ENCODE measurements around the gene RAD51B. TPM values are rescaled to one million over a fixed set of nuclear protein-coding genes. Genes with fewer than 3 reads are reported as not detected.

Gene RAD51B
- total RNA-seq, 2 donors from 2014 or later: 22.8 to 33.8 TPM

GRCh38 chr14:68638141-68638999 is 818.8 kb downstream of the RAD51B start:
- TF ChIP-seq CTCF (conservative IDR thresholded peaks at IDR 0.05): no peak
- no peaks in the 10 kb centered on the region for H3K27me3 ChIP-seq (ENCODE audit: control insufficient read depth, insufficient read depth, low read length, poor library complexity, severe bottlenecking)
- H3K9me3 ChIP-seq (ENCODE audit: control insufficient read depth, low read length): peaks cover 23% of the 10 kb centered on the region
- H3K4me3 Mint-ChIP-seq: no peak overlapping the region
- no peak overlapping the region for H3K9ac ChIP-seq (ENCODE audit: extremely low read depth, low read length, poor library complexity, severe bottlenecking)
- peaks cover 15% of the 10 kb centered on the region for H3K9me3 Mint-ChIP-seq
- H3K4me1 ChIP-seq (ENCODE audit: control insufficient read depth, insufficient read depth, low read length): no peaks in the 10 kb centered on the region
- DNase-seq: peak; percentile 33
- peaks cover 12% of the 10 kb centered on the region for H3K4me1 Mint-ChIP-seq
- H3K36me3 ChIP-seq (ENCODE audit: control insufficient read depth, insufficient read depth, low read length): no peaks in the 10 kb centered on the region
- H3K27me3 Mint-ChIP-seq (ENCODE audit: insufficient read depth): no peaks in the 10 kb centered on the region
- WGBS, 2 experiments (ENCODE audit: insufficient coverage in 1 of 2, insufficient read length in 1 of 2): 94 to 95% methylated on average over 10 to 12 of the region's 12 CpGs
- H3K4me3 ChIP-seq (ENCODE audit: low read length): no peak overlapping the region
- no peak overlapping the region for H3K27ac ChIP-seq (ENCODE audit: low read depth, low read length)
- H3K27ac Mint-ChIP-seq: no peak overlapping the region
- no peaks in the 10 kb centered on the region for H3K36me3 Mint-ChIP-seq (ENCODE audit: low read depth)

GRCh38 chr14:68639000-68639757 is 819.6 kb downstream of the RAD51B start:
- Mint-ChIP-seq H3K27me3 (ENCODE audit: insufficient read depth) (no peaks in the 10 kb centered on the region), H3K4me3 (no peak overlapping the region), H3K36me3 (ENCODE audit: low read depth) (no peaks in the 10 kb centered on the region), H3K4me1 (peaks cover 10% of the 10 kb centered on the region), H3K9me3 (peaks cover 15% of the 10 kb centered on the region), H3K27ac (no peak overlapping the region)
- no peak for TF ChIP-seq CTCF (conservative IDR thresholded peaks at IDR 0.05)
- H3K36me3 ChIP-seq (ENCODE audit: control insufficient read depth, insufficient read depth, low read length): no peaks in the 10 kb centered on the region
- no peak overlapping the region for H3K9ac ChIP-seq (ENCODE audit: extremely low read depth, low read length, poor library complexity, severe bottlenecking)
- no peak overlapping the region for H3K4me3 ChIP-seq (ENCODE audit: low read length)
- no peaks in the 10 kb centered on the region for H3K4me1 ChIP-seq (ENCODE audit: control insufficient read depth, insufficient read depth, low read length)
- H3K27ac ChIP-seq (ENCODE audit: low read depth, low read length): no peak overlapping the region
- peak; percentile 32 for DNase-seq
- peaks cover 28% of the 10 kb centered on the region for H3K9me3 ChIP-seq (ENCODE audit: control insufficient read depth, low read length)
- no peaks in the 10 kb centered on the region for H3K27me3 ChIP-seq (ENCODE audit: control insufficient read depth, insufficient read depth, low read length, poor library complexity, severe bottlenecking)
- WGBS, 2 experiments (ENCODE audit: insufficient coverage in 1 of 2, insufficient read length in 1 of 2): 93 to 96% methylated on average over 6 of the region's 6 CpGs

GRCh38 chr14:68639758-68640574 is 820.4 kb downstream of the RAD51B start:
- Histone ChIP-seq H3K9ac (ENCODE audit: extremely low read depth, low read length, poor library complexity, severe bottlenecking) (no peak overlapping the region), H3K4me1 (ENCODE audit: control insufficient read depth, insufficient read depth, low read length) (no peaks in the 10 kb centered on the region), H3K36me3 (ENCODE audit: control insufficient read depth, insufficient read depth, low read length) (no peaks in the 10 kb centered on the region), H3K27ac (ENCODE audit: low read depth, low read length) (no peak overlapping the region), H3K27me3 (ENCODE audit: control insufficient read depth, insufficient read depth, low read length, poor library complexity, severe bottlenecking) (no peaks in the 10 kb centered on the region), H3K9me3 (ENCODE audit: control insufficient read depth, low read length) (peaks cover 28% of the 10 kb centered on the region), H3K4me3 (ENCODE audit: low read length) (no peak overlapping the region)
- peaks cover 15% of the 10 kb centered on the region for H3K9me3 Mint-ChIP-seq
- H3K4me3 Mint-ChIP-seq: no peak overlapping the region
- no peaks in the 10 kb centered on the region for H3K36me3 Mint-ChIP-seq (ENCODE audit: low read depth)
- DNase-seq: peak; percentile 10
- no peak overlapping the region for H3K27ac Mint-ChIP-seq
- 92 to 97% methylated on average over 7 to 10 of the region's 10 CpGs for WGBS, 2 experiments (ENCODE audit: insufficient coverage in 1 of 2, insufficient read length in 1 of 2)
- H3K27me3 Mint-ChIP-seq (ENCODE audit: insufficient read depth): no peaks in the 10 kb centered on the region
- H3K4me1 Mint-ChIP-seq: peaks cover 3% of the 10 kb centered on the region
- no peak for TF ChIP-seq CTCF (conservative IDR thresholded peaks at IDR 0.05)

Data from endodermal cell (in vitro differentiated cells).